Mesenteric fat pad (tissue), 1 donor: ENCODE measurements around the gene URGCP. TPM values are rescaled to one million over a fixed set of nuclear protein-coding genes. Genes with fewer than 3 reads are reported as not detected.

Experiments
- DNase-seq: peaks from one replicate; pipeline ENCODE4 v3.0.0-alpha.2; 2020; ENCODE audit warnings: low spot score
- long read RNA-seq: library from polyadenylated mRNA; unstranded; transcript quantifications from one replicate; pipeline ENCODE4 v2.0.0, GENCODE V29; 2020
- total RNA-seq: library from RNA; stranded (reverse); fragmentation: NEBNext Ultra II Directional; extraction: Animal tissue kit (Norgen Biotek cat#: 25700); gene quantifications from one replicate; pipeline ENCODE4 v1.2.1, GENCODE V29; 2021
- donor health status: DM: yes; HTN: yes; CAD: no.

Gene URGCP
- 44.3 TPM for total RNA-seq
- long read RNA-seq, full-length matches to known transcripts: 52 of 95 reads
- long read RNA-seq, partial matches to known transcripts: 3 of 95 reads
- long read RNA-seq, other reads (novel, unspliced or antisense): 40 of 95 reads

- peak; percentile 91 for DNase-seq
Observed at GRCh38 chr7:43906331-43907010, at the start of gene URGCP. URGCP (minus strand) TSS chr7:43906596; CDS start chr7:43906575, 21 bp downstream.

GRCh38 chr7:43956027-43956426, 49.6 kb upstream of the URGCP start:
- no peak for DNase-seq

GRCh38 chr7:43954524-43955228, 48.3 kb upstream of the URGCP start:
- DNase-seq: no peak

- no peak for DNase-seq
Observed at GRCh38 chr7:43953071-43953470, 46.7 kb upstream of the URGCP start.

GRCh38 chr7:43952028-43952427, 45.6 kb upstream of the URGCP start:
- DNase-seq: no peak

- no peak for DNase-seq
Observed at GRCh38 chr7:43944286-43944685, 37.9 kb upstream of the URGCP start.

- DNase-seq: no peak
Observed at GRCh38 chr7:43943417-43944187, 37.2 kb upstream of the URGCP start.

GRCh38 chr7:43942997-43943396, 36.6 kb upstream of the URGCP start:
- peak; percentile 60 for DNase-seq

- peak; percentile 12 for DNase-seq
Observed at GRCh38 chr7:43942250-43942649, 35.9 kb upstream of the URGCP start.

GRCh38 chr7:43938892-43939482, 32.6 kb upstream of the URGCP start:
- DNase-seq: peak; percentile 82

- DNase-seq: no peak
Observed at GRCh38 chr7:43937444-43937843, 31.0 kb upstream of the URGCP start.

- no peak for DNase-seq
Observed at GRCh38 chr7:43933902-43934560, 27.6 kb upstream of the URGCP start.

GRCh38 chr7:43931346-43931745, 24.9 kb upstream of the URGCP start:
- no peak for DNase-seq

- DNase-seq: peak; percentile 69
Observed at GRCh38 chr7:43929529-43930457, 23.4 kb upstream of the URGCP start.

GRCh38 chr7:43927810-43928209, 21.4 kb upstream of the URGCP start:
- DNase-seq: no peak

- no peak for DNase-seq
Observed at GRCh38 chr7:43926798-43927123, 20.4 kb upstream of the URGCP start.

- DNase-seq: peak; percentile 96
Observed at GRCh38 chr7:43925984-43926797, 19.8 kb upstream of the URGCP start, which contains the start of gene UBE2D4. UBE2D4 (plus strand) TSS chr7:43926436; CDS start chr7:43926533, 97 bp downstream.

GRCh38 chr7:43922726-43923125, 16.3 kb upstream of the URGCP start:
- DNase-seq: no peak

GRCh38 chr7:43921423-43921822, 15.0 kb upstream of the URGCP start:
- DNase-seq: no peak
